ENCODE data around the gene NFATC1.

The NFATC1 gene

GRCh38 chr18:79525556-79526467, 130.1 kb downstream of the NFATC1 start:
- TF ChIP-seq FOXP2 (optimal IDR thresholded peaks at IDR 0.05; ENCODE audit: borderline replicate concordance, extremely low read depth, extremely low read length, insufficient read depth) (no peak), SIN3A (IDR thresholded peaks at IDR 0.05; ENCODE audit: borderline replicate concordance, insufficient read depth, low read length) (no peak), TAF1 (IDR thresholded peaks at IDR 0.05; ENCODE audit: borderline replicate concordance, insufficient read depth, low read length) (no peak), POLR2AphosphoS5 (IDR thresholded peaks at IDR 0.05; ENCODE audit: low read depth, low read length) (no peak), REST (IDR thresholded peaks at IDR 0.05; ENCODE audit: insufficient read depth in 1 of 2, low read depth in 2 of 2, low read length in 2 of 2) (no peak)

GRCh38 chr18:79526468-79527460, 131.0 kb downstream of the NFATC1 start:
- TF ChIP-seq REST (IDR thresholded peaks at IDR 0.05; ENCODE audit: insufficient read depth in 1 of 2, low read depth in 2 of 2, low read length in 2 of 2), result no peak
- TF ChIP-seq SIN3A (IDR thresholded peaks at IDR 0.05; ENCODE audit: borderline replicate concordance, insufficient read depth, low read length), result no peak
- TF ChIP-seq TAF1 (IDR thresholded peaks at IDR 0.05; ENCODE audit: borderline replicate concordance, insufficient read depth, low read length), result no peak
- TF ChIP-seq POLR2AphosphoS5 (IDR thresholded peaks at IDR 0.05; ENCODE audit: low read depth, low read length), result no peak
- TF ChIP-seq FOXP2 (optimal IDR thresholded peaks at IDR 0.05; ENCODE audit: borderline replicate concordance, extremely low read depth, extremely low read length, insufficient read depth), result no peak

- TF ChIP-seq FOXP2 (optimal IDR thresholded peaks at IDR 0.05; ENCODE audit: borderline replicate concordance, extremely low read depth, extremely low read length, insufficient read depth) (no peak), REST (IDR thresholded peaks at IDR 0.05; ENCODE audit: insufficient read depth in 1 of 2, low read depth in 2 of 2, low read length in 2 of 2) (no peak), TAF1 (IDR thresholded peaks at IDR 0.05; ENCODE audit: borderline replicate concordance, insufficient read depth, low read length) (no peak), POLR2AphosphoS5 (IDR thresholded peaks at IDR 0.05; ENCODE audit: low read depth, low read length) (no peak), SIN3A (IDR thresholded peaks at IDR 0.05; ENCODE audit: borderline replicate concordance, insufficient read depth, low read length) (no peak)
These were observed 132.1 kb downstream of the NFATC1 start for GRCh38 chr18:79527656-79528315.

- TF ChIP-seq REST (IDR thresholded peaks at IDR 0.05; ENCODE audit: insufficient read depth in 1 of 2, low read depth in 2 of 2, low read length in 2 of 2) (no peak), SIN3A (IDR thresholded peaks at IDR 0.05; ENCODE audit: borderline replicate concordance, insufficient read depth, low read length) (no peak), POLR2AphosphoS5 (IDR thresholded peaks at IDR 0.05; ENCODE audit: low read depth, low read length) (no peak), TAF1 (IDR thresholded peaks at IDR 0.05; ENCODE audit: borderline replicate concordance, insufficient read depth, low read length) (no peak), FOXP2 (optimal IDR thresholded peaks at IDR 0.05; ENCODE audit: borderline replicate concordance, extremely low read depth, extremely low read length, insufficient read depth) (no peak)
These were observed 132.6 kb downstream of the NFATC1 start for GRCh38 chr18:79528316-79528695.
